GM23338 (cell line): Measurements from ENCODE around the gene RIC8B. TPM values are rescaled to one million over a fixed set of nuclear protein-coding genes. Genes with fewer than 3 reads are reported as not detected.

Experiments used
- ATAC-seq: fragments of 200-7000 bp; cut with Tn5 transposase; 3 replicates; pipeline ENCODE4 v1.9.1; 2020
- DNase-seq: peaks from one replicate; pipeline ENCODE4 v3.0.0-alpha.2; 2015; ENCODE audit warnings: low spot score
- H2AFZ ChIP-seq: fragments of 200-600 bp; sonication (generic); 2 replicates; pipeline ENCODE4 v1.8.0; 2016; ENCODE audit warnings: antibody characterized with exemption, mild to moderate bottlenecking, moderate library complexity
- H3F3A ChIP-seq: fragments of 200-600 bp; sonication (generic); replicated peaks from 2 replicates; pipeline ENCODE4 v1.8.0; 2017; ENCODE audit warnings: antibody characterized with exemption, mixed run types, low read depth
- H3K27ac ChIP-seq: fragments of 200-600 bp; sonication (generic); 2 replicates; pipeline ENCODE4 v1.6.1; 2016; ENCODE audit warnings: low read depth
- H3K27me3 ChIP-seq: fragments of 200-600 bp; sonication (generic); 2 replicates; pipeline ENCODE4 v1.8.0; 2016; ENCODE audit warnings: mild to moderate bottlenecking, mixed run types, moderate library complexity; ENCODE audit not compliant: insufficient read depth
- H3K36me3 ChIP-seq: fragments of 200-600 bp; sonication (generic); 2 replicates; pipeline ENCODE4 v1.8.0; 2016; ENCODE audit warnings: mild to moderate bottlenecking; ENCODE audit not compliant: insufficient read depth
- H3K4me1 ChIP-seq: fragments of 200-600 bp; sonication (generic); 2 replicates; pipeline ENCODE4 v1.8.0; 2016; ENCODE audit warnings: mild to moderate bottlenecking, moderate library complexity; ENCODE audit not compliant: insufficient read depth
- H3K4me2 ChIP-seq: fragments of 200-600 bp; sonication (generic); 2 replicates; pipeline ENCODE4 v1.7.1; 2017; ENCODE audit warnings: mixed run types
- H3K4me3 ChIP-seq: fragments of 200-600 bp; sonication (generic); 2 replicates; pipeline ENCODE4 v1.6.1; 2016; ENCODE audit warnings: mixed run types
- H3K79me2 ChIP-seq: fragments of 200-600 bp; sonication (generic); replicated peaks from 2 replicates; pipeline ENCODE4 v1.8.0; 2017; ENCODE audit warnings: mild to moderate bottlenecking; ENCODE audit not compliant: insufficient read depth
- H3K9me2 ChIP-seq: fragments of 200-600 bp; sonication (generic); 2 replicates; pipeline ENCODE4 v1.8.0; 2017; ENCODE audit not compliant: insufficient read depth
- H4K20me1 ChIP-seq: fragments of 200-600 bp; sonication (generic); replicated peaks from 2 replicates; pipeline ENCODE4 v1.8.0; 2017; ENCODE audit warnings: mild to moderate bottlenecking; ENCODE audit not compliant: insufficient read depth
- H3K27ac Mint-ChIP-seq: 2 replicates; pipeline ENCODE4 v1.8.0; 2020; ENCODE audit warnings: inconsistent platforms, mild to moderate bottlenecking, moderate library complexity, mixed read lengths
- H3K27me3 Mint-ChIP-seq: 3 replicates; pipeline ENCODE4 v1.8.0; 2022; ENCODE audit warnings: low read depth, mild to moderate bottlenecking, moderate library complexity, mixed read lengths, inconsistent platforms; ENCODE audit not compliant: insufficient read depth, poor library complexity
- H3K36me3 Mint-ChIP-seq: 3 replicates; pipeline ENCODE4 v1.8.0; 2021; ENCODE audit warnings: low read depth, mild to moderate bottlenecking, inconsistent platforms, moderate library complexity, mixed read lengths
- H3K4me1 Mint-ChIP-seq: 3 replicates; pipeline ENCODE4 v1.8.0; 2020; ENCODE audit warnings: mild to moderate bottlenecking, inconsistent platforms, mixed read lengths
- H3K4me3 Mint-ChIP-seq: 3 replicates; pipeline ENCODE4 v1.8.0; 2021; ENCODE audit warnings: moderate library complexity, mild to moderate bottlenecking, inconsistent platforms, mixed read lengths
- H3K9me3 Mint-ChIP-seq: 3 replicates; pipeline ENCODE4 v1.8.0; 2020; ENCODE audit warnings: moderate library complexity, mild to moderate bottlenecking, inconsistent platforms, mixed read lengths
- CREB1 ChIP-seq: fragments of 250-450 bp; sonication (Bioruptor Pico); IDR thresholded peaks from 2 replicates; pipeline ENCODE4 v1.5.0; 2020; ENCODE audit warnings: low read depth, mild to moderate bottlenecking, moderate library complexity
- CTCF ChIP-seq, 2 experiments: fragments of 200-600 bp in 1 of 2; sonication (generic) in 1 of 2; conservative IDR thresholded peaks; 2 replicates each; pipeline versions ENCODE4 v1.5.1 to v1.6.1; 2016 to 2017; ENCODE audit warnings: antibody characterized with exemption in 2 of 2, low read depth in 2 of 2, mild to moderate bottlenecking in 2 of 2, moderate library complexity in 1 of 2
- EZH2 ChIP-seq: fragments of 200-600 bp; sonication (generic); IDR thresholded peaks from one replicate; pipeline ENCODE4 v1.8.0; 2017; ENCODE audit warnings: antibody characterized with exemption, mild to moderate bottlenecking, low read depth; ENCODE audit not compliant: unreplicated experiment
- JUNB ChIP-seq: IDR thresholded peaks from one replicate; pipeline ENCODE4 v1.6.1; 2016; ENCODE audit warnings: antibody characterized with exemption; ENCODE audit not compliant: unreplicated experiment
- NANOG ChIP-seq: IDR thresholded peaks from 2 replicates; pipeline ENCODE4 v1.6.1; 2016; ENCODE audit warnings: antibody characterized with exemption, borderline replicate concordance
- POLR2AphosphoS5 ChIP-seq: IDR thresholded peaks from 2 replicates; pipeline ENCODE4 v1.6.1; 2016; ENCODE audit warnings: antibody characterized with exemption, low read depth
- REST ChIP-seq: IDR thresholded peaks from one replicate; pipeline ENCODE4 v1.6.1; 2018; ENCODE audit warnings: antibody characterized with exemption; ENCODE audit not compliant: unreplicated experiment
- ZNF331 ChIP-seq: fragments of 250-450 bp; sonication (Bioruptor Pico); IDR thresholded peaks from 2 replicates; pipeline ENCODE4 v1.5.0; 2020; ENCODE audit warnings: low read depth, mild to moderate bottlenecking, moderate library complexity
- polyA plus RNA-seq: library from polyadenylated mRNA; unstranded; fragments of >200 nt; fragmentation: Nextera tagmentation; extraction: Ambion mirVana; gene quantifications from 2 replicates; pipeline ENCODE4 v1.2.1, GENCODE V29; 2016
- total RNA-seq: library from RNA; depleted of rRNA; stranded (reverse); fragments of >200 nt; shearing (Covaris generic); gene quantifications from 2 replicates; pipeline ENCODE4 v1.2.3, GENCODE V29; 2014

The RIC8B gene
- total and polyA plus RNA-seq, 2 experiments from 2014 or later, result 12.3 to 25.5 TPM

DNA sequence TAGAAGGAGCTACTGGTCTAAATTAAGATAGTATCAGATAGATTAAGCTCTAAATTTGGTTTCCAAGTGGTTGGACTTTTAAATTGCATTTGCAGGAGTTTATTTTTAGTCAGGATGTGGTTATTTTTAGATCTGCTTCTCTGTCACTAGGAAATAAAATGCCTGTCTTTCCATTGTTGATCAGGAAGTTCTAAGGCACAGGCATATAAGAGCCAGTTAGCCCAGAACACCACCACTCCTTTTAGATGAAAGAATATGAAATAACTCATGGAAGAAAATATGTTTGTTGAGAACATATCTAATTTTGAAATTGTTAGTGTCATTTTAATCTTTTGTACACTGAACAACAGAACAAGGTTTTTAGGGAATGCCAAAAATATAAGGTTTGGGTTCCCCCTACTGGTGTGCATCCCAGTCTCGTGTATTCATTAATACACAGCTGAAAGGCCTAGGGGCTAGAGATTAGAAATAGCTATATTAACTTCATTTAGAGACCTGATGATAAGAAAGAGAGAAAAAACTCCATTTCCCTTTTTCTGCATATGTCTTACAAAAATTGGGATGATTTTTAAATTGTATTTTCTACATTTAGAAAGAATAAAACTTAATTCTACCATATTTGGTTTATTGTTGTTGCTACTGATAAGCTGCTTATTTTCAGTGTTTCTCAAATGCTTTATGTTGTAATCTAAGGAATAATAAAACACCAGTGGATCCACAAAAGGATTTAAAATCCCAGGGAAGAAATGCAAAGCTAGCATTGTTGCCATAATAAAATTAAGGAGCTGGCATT lies 67.2 kb downstream of the RIC8B start:
- Mint-ChIP-seq H3K9me3 (no peaks in the 10 kb centered on the region), H3K27ac (no peak overlapping the region), H3K36me3 (peaks cover 8% of the 10 kb centered on the region; the same call in 2 of the 3 replicates), H3K27me3 (no peaks in the 10 kb centered on the region), H3K4me1 (peaks cover 28% of the 10 kb centered on the region), H3K4me3 (no peak overlapping the region)
- Histone ChIP-seq H3K79me2 (no peaks in the 10 kb centered on the region), H3K27ac (no peak overlapping the region), H3K4me1 (peaks cover 21% of the 10 kb centered on the region), H2AFZ (no peak overlapping the region), H3K4me2 (no peak overlapping the region), H3K27me3 (no peaks in the 10 kb centered on the region), H3K36me3 (peaks cover 14% of the 10 kb centered on the region; the same call in 1 of the 2 replicates), H3F3A (no peaks in the 10 kb centered on the region), H3K9me2 (no peaks in the 10 kb centered on the region), H4K20me1 (0 out of 2 replicates have a peak, but pooled peaks cover 4% of the 10 kb centered on the region), H3K4me3 (no peak overlapping the region)
- ATAC-seq (no peak; the same call in 2 of the 3 replicates), DNase-seq (peak; percentile 59)
- TF ChIP-seq CTCF (conservative IDR thresholded peaks at IDR 0.05; ENCODE audit: low read depth in 2 of 2) (peak; percentile 63 to 82), REST (no peak)

- ATAC-seq, result no peak
- H3K27ac Mint-ChIP-seq, result no peak overlapping the region
- no peak for TF ChIP-seq NANOG
- TF ChIP-seq EZH2, result no peak
- no peak for TF ChIP-seq CTCF (conservative IDR thresholded peaks at IDR 0.05; ENCODE audit: low read depth in 2 of 2)
- TF ChIP-seq CREB1 (CRISPR knock-in tag), result no peak
- no peak for TF ChIP-seq POLR2AphosphoS5
- no peak for TF ChIP-seq REST
- TF ChIP-seq JUNB, result no peak
- no peak for TF ChIP-seq ZNF331 (CRISPR knock-in tag)
These were observed 71.4 kb downstream of the RIC8B start for GRCh38 chr12:106845902-106846301.

More at GRCh38 chr12:106845902-106846301, 71.4 kb downstream of the RIC8B start:
- no peak for DNase-seq
- no peaks in the 10 kb centered on the region for H3K9me2 ChIP-seq
- no peak overlapping the region for H3K4me2 ChIP-seq
- peaks cover 10% of the 10 kb centered on the region; the same call in 1 of the 3 replicates for H3K9me3 Mint-ChIP-seq
- peaks cover 6% of the 10 kb centered on the region; the same call in 2 of the 3 replicates for H3K4me1 Mint-ChIP-seq
- H3K27ac ChIP-seq, result no peak overlapping the region
- no peak overlapping the region for H2AFZ ChIP-seq
- no peaks in the 10 kb centered on the region for H3K79me2 ChIP-seq
- no peaks in the 10 kb centered on the region for H3K27me3 ChIP-seq
- peaks cover 18% of the 10 kb centered on the region for H3K36me3 Mint-ChIP-seq
- H3K4me3 Mint-ChIP-seq, result no peak overlapping the region
- H3K27me3 Mint-ChIP-seq, result no peaks in the 10 kb centered on the region
- H3F3A ChIP-seq, result no peaks in the 10 kb centered on the region
- peaks cover 35% of the 10 kb centered on the region for H3K36me3 ChIP-seq
- peaks cover 7% of the 10 kb centered on the region for H3K4me1 ChIP-seq
- H3K4me3 ChIP-seq, result no peak overlapping the region
- 0 out of 2 replicates have a peak, but pooled peaks cover 4% of the 10 kb centered on the region for H4K20me1 ChIP-seq
